ENCODE measurements around the gene TCAP.

Gene TCAP

DNA sequence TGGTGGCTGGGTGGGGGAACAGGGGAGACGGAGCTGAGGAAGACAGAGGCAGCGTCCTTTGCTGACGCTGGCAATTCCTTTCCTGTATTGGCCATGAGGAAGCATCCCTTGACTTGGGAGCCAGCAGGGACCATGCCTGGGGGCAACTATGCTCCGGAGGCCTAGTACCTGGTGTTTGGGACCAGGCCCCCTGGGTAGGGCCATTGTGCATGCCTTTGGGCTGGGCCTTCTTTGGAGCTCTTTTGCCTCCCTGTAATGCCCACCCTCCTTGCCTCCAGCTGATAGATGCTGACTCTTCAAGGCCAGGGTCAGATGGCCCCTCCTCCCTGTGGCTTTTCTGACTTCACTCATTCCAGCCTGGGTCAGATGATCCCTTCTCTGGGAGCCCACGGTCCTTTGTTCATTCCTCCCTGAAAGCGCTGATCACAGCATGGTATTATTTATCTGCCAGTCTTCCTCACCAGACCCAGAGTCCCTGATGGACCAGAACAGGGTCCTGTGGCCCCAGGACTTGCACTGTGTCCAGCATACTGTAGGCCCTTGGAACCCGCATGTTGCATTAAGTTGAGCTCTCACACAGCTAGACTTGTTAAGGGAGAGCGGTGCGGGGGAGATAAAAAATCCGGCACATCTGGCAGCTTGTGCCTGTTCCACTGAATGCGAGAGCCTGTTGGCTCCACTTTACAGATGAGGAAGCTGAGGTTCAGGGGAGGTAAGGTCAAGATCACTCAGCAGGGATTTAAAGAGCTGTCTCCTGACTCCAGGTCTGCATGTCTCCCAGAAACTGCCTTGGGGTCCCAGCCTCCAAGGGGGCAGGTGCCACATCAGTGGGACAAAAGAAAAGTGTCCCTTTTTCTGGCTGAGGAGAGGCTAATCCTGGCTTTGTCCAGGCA is 25.3 kb upstream of the TCAP start:
- no CpG with 5 or more reads among the region's 11 CpGs for WGBS (ENCODE audit: insufficient coverage, insufficient read length)
- H3K4me1 ChIP-seq (ENCODE audit: control insufficient read depth, insufficient read depth, low read length): peaks cover 9% of the 10 kb centered on the region; the same call in 1 of the 2 replicates

DNA sequence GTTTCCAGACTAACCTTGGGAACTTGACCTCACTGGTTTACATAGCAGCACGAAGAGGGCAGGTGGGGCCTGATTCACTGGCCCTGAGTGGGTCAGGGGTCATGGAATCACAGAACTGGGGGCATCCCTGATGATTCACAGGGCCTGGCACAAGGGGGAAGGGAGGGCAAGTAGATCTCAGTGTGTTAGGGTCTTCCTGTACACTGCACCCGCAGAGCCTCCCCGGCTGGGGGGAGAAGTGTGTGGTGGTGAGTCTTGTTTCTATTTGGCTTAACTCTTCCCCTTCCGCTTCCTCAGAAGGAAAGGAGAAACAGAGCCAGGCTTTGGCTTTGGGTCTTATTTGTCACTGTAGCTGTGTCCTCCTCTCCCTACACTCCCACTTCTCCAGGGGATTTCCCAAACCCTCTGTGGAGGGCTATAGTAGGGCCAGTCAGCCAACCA is 24.5 kb upstream of the TCAP start:
- H3K36me3 ChIP-seq (ENCODE audit: control insufficient read depth, insufficient read depth, low read length): no peaks in the 10 kb centered on the region
- peaks cover 9% of the 10 kb centered on the region; the same call in 1 of the 2 replicates for H3K4me1 ChIP-seq (ENCODE audit: control insufficient read depth, insufficient read depth, low read length)
- no CpG with 5 or more reads among the region's 4 CpGs for WGBS (ENCODE audit: insufficient coverage, insufficient read length)
- H3K9me3 ChIP-seq (ENCODE audit: control insufficient read depth, insufficient read depth, low read length): no peaks in the 10 kb centered on the region
- no peak overlapping the region for H3K4me3 ChIP-seq (ENCODE audit: low read length)
- DNase-seq (ENCODE audit: low read depth, low spot score): no peak
- no peak overlapping the region for H3K27ac ChIP-seq (ENCODE audit: low read length)
- no peaks in the 10 kb centered on the region for H3K27me3 ChIP-seq (ENCODE audit: control insufficient read depth, insufficient read depth, low read length)

More for the DNA sequence above, 25.3 kb upstream of the TCAP start:
- H3K36me3 ChIP-seq (ENCODE audit: control insufficient read depth, insufficient read depth, low read length): no peaks in the 10 kb centered on the region
- no peak for DNase-seq (ENCODE audit: low read depth, low spot score)
- no peaks in the 10 kb centered on the region for H3K27me3 ChIP-seq (ENCODE audit: control insufficient read depth, insufficient read depth, low read length)
- no peaks in the 10 kb centered on the region for H3K9me3 ChIP-seq (ENCODE audit: control insufficient read depth, insufficient read depth, low read length)
- no peak overlapping the region for H3K4me3 ChIP-seq (ENCODE audit: low read length)
- no peak overlapping the region for H3K27ac ChIP-seq (ENCODE audit: low read length)

DNA sequence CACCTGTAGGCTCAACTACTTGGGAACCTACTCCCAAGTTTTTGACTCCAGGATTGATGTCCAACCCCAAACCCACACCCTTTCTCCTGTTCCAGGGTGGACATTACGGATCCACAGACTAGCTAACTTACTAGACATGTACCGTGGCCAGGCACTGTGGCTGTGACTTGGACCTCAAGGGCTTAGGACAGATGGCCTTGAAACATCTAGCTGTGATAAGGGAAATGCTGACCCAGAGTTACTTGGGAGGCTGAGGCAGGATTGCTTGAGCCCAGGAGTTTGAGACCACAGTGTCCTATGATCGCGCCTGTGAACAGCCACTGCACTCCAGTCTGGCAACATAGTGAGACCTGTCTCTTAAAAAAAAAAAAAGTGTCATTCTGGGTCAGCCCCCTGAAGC is 24.1 kb upstream of the TCAP start:
- no peaks in the 10 kb centered on the region for H3K27me3 ChIP-seq (ENCODE audit: control insufficient read depth, insufficient read depth, low read length)
- H3K9me3 ChIP-seq (ENCODE audit: control insufficient read depth, insufficient read depth, low read length): no peaks in the 10 kb centered on the region
- peaks cover 7% of the 10 kb centered on the region; the same call in 1 of the 2 replicates for H3K4me1 ChIP-seq (ENCODE audit: control insufficient read depth, insufficient read depth, low read length)
- H3K4me3 ChIP-seq (ENCODE audit: low read length): no peak overlapping the region
- H3K27ac ChIP-seq (ENCODE audit: low read length): no peak overlapping the region
- no peaks in the 10 kb centered on the region for H3K36me3 ChIP-seq (ENCODE audit: control insufficient read depth, insufficient read depth, low read length)
- no peak for DNase-seq (ENCODE audit: low read depth, low spot score)
- WGBS (ENCODE audit: insufficient coverage, insufficient read length): no CpG with 5 or more reads among the region's 4 CpGs

DNA sequence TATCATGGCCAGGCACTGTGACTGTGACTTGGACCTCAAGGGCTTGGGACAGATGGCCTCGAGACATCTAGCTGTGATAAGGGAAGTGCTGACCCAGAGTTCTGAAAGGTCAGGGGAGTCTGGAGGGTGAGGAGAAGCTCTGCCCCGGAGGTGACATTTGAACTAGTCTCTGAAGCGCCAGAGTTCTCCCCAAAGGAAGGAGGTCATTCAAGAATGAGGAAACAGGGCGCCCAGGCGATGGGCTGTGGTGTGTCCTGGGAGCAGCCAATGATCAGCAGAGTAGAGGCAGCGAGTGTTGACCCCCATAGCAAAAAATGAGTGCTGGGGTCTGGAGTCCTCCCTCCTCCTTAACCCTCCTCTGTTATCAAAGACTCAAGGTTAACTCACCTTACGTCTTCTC is 23.3 kb upstream of the TCAP start:
- Histone ChIP-seq H3K27me3 (ENCODE audit: control insufficient read depth, insufficient read depth, low read length) (no peaks in the 10 kb centered on the region), H3K36me3 (ENCODE audit: control insufficient read depth, insufficient read depth, low read length) (no peaks in the 10 kb centered on the region), H3K27ac (ENCODE audit: low read length) (no peak overlapping the region), H3K4me3 (ENCODE audit: low read length) (no peak overlapping the region), H3K4me1 (ENCODE audit: control insufficient read depth, insufficient read depth, low read length) (0 out of 2 replicates have a peak, but pooled peaks cover 6% of the 10 kb centered on the region), H3K9me3 (ENCODE audit: control insufficient read depth, insufficient read depth, low read length) (no peaks in the 10 kb centered on the region)
- no peak for DNase-seq (ENCODE audit: low read depth, low spot score)
- no CpG with 5 or more reads among the region's 7 CpGs for WGBS (ENCODE audit: insufficient coverage, insufficient read length)

DNA sequence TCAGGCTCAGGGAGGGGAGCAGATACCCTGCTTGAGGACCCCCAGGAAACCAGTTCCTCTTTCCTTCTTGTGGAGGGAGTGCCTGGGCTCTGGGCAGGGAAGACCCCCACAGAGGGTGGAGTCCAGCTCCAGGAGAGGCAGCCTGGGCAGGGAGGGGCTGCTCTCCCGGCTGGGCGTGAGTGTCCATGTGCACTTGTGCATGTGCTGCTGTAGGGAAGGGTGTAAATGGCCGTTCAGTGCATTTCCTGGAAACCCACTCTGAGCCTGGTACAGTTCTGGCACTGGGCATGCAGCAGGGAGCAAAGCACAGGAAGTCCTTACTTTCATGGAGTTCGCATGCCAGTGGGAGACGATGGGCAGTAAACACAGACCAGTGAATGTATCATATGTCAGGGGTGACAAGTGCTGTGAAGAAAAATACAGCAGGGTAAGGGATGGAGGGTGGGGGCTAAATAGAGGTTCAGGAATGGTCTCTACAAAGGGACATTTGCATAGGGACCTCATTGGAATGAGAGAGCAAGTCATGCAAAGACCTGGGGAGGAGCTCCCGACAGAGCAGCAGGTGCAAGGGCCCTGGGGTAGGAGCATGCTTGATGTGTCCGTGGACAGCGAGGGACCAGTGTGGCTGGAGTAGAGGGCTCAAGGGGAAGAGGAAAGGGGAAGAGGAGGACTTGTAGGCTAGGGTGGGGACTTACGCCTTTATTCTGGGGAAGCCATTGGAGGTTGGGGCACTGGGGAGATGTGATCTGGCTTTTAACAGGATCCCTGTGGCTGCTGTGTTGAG is 22.7 kb upstream of the TCAP start:
- H3K9me3 ChIP-seq (ENCODE audit: control insufficient read depth, insufficient read depth, low read length): no peaks in the 10 kb centered on the region
- H3K36me3 ChIP-seq (ENCODE audit: control insufficient read depth, insufficient read depth, low read length): no peaks in the 10 kb centered on the region
- DNase-seq (ENCODE audit: low read depth, low spot score): no peak
- WGBS (ENCODE audit: insufficient coverage, insufficient read length): no CpG with 5 or more reads among the region's 9 CpGs
- no peaks in the 10 kb centered on the region for H3K27me3 ChIP-seq (ENCODE audit: control insufficient read depth, insufficient read depth, low read length)
- no peak overlapping the region for H3K27ac ChIP-seq (ENCODE audit: low read length)
- 0 out of 2 replicates have a peak, but pooled peaks cover 6% of the 10 kb centered on the region for H3K4me1 ChIP-seq (ENCODE audit: control insufficient read depth, insufficient read depth, low read length)
- H3K4me3 ChIP-seq (ENCODE audit: low read length): no peak overlapping the region

DNA sequence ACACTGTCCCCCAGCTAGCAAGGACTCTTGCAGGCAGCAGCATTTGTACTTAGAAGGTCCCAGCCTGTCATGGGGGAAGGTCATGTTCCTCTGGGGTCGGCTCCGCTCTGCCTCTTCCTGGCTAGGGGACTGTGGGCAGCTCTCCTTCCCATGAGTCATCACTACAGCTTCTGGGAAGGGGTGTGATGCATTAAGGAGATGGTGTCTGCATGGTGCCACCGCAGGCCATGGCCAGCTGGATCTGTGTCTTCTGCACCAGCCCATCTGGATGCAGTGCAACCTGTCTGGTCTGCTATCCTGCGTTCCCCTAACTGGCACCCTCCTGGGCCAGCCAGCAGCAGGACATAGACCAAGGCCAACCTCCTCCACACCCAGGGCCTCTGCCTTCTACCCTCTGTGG is 21.9 kb upstream of the TCAP start:
- no peak for DNase-seq (ENCODE audit: low read depth, low spot score)
- H3K36me3 ChIP-seq (ENCODE audit: control insufficient read depth, insufficient read depth, low read length): no peaks in the 10 kb centered on the region
- WGBS (ENCODE audit: insufficient coverage, insufficient read length): no CpG with 5 or more reads among the region's 4 CpGs
- no peak overlapping the region for H3K27ac ChIP-seq (ENCODE audit: low read length)
- H3K27me3 ChIP-seq (ENCODE audit: control insufficient read depth, insufficient read depth, low read length): no peaks in the 10 kb centered on the region
- no peaks in the 10 kb centered on the region for H3K9me3 ChIP-seq (ENCODE audit: control insufficient read depth, insufficient read depth, low read length)
- H3K4me3 ChIP-seq (ENCODE audit: low read length): no peak overlapping the region
- 0 out of 2 replicates have a peak, but pooled peaks cover 6% of the 10 kb centered on the region for H3K4me1 ChIP-seq (ENCODE audit: control insufficient read depth, insufficient read depth, low read length)

DNA sequence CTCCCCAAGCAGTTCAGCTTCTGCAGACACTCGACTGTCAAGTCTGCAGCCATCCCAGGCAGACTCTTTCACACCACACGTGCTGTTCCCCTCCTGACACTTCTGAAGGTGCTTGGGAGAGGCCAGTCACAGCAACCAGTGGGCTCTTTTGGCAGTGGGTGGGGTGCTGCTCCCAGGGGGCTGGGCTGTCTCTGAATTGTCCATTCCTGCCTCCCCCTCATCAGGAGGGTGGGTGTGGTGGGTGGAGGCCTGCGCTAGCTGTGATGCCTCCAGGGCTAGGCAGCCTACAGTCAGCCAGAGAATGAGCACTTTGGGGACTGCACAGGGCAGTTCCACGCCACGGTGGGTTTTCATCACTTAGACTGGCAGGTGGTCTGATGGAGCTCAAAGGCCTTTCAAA is 17.9 kb upstream of the TCAP start:
- Histone ChIP-seq H3K36me3 (ENCODE audit: control insufficient read depth, insufficient read depth, low read length) (no peaks in the 10 kb centered on the region), H3K4me3 (ENCODE audit: low read length) (no peak overlapping the region), H3K9me3 (ENCODE audit: control insufficient read depth, insufficient read depth, low read length) (no peaks in the 10 kb centered on the region), H3K27me3 (ENCODE audit: control insufficient read depth, insufficient read depth, low read length) (no peaks in the 10 kb centered on the region), H3K4me1 (ENCODE audit: control insufficient read depth, insufficient read depth, low read length) (peaks cover 9% of the 10 kb centered on the region; the same call in 1 of the 2 replicates), H3K27ac (ENCODE audit: low read length) (no peak overlapping the region)
- no peak for DNase-seq (ENCODE audit: low read depth, low spot score)
- WGBS (ENCODE audit: insufficient coverage, insufficient read length): no CpG with 5 or more reads among the region's 5 CpGs

DNA sequence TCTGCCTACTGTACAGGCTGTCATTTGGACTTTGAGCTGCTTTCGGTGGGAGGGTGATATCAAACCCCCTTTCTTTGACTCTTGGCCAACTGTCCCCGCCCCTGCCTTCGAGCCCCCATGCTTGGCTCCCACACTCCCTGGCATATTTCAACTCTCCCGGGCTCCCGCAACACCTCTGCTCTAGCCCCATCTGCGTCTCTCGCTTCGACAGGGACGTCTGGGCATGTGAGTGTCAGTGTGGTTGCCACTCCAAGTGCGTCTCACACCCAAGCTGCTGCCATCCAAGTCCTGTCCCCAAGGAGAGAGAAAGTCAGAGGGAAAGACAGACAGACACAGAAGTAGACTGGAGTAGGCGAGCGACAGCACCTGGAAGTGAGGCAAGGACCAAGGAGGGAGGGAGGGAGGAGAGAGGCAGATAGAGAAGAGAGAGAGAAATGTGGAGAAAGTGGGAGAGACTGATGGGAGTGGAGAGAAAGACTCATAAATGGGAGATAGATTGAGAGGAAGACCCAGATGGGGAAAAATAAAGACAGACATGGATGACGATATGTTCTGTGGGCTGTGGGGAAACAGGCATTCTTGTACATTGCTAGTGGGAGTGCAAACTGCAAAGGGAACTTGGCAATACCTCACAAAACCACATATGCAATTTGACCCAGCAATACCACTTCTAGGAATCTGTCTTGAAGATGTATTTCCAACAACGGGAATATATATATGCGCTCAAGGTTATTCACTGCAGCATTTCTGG is 16.4 kb upstream of the TCAP start:
- DNase-seq (ENCODE audit: low read depth, low spot score): no peak
- WGBS (ENCODE audit: insufficient coverage, insufficient read length): no CpG with 5 or more reads among the region's 15 CpGs

DNA sequence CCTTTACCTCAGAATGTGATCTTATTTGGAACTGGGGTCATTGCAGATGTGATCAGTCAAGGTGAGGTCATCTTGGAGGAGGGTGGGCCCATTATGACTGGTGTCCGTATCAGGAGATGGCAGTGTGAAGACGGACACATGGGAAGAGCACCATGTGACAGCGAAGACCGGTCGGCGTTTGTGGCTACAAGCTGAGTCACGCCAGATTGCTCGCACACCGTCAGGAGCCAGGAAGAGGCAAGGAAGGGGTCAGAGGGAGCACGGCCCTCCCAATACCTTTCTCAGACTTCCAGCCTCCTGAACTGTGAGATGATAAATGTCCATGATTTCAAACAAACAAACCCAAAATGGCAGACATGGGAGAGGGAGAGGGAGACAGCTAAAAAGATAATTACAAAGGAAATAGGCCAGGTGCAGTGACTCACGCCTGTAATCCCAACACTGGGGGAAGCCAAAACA is 15.0 kb upstream of the TCAP start:
- H3K27ac ChIP-seq (ENCODE audit: low read length): no peak overlapping the region
- no CpG with 5 or more reads among the region's 11 CpGs for WGBS (ENCODE audit: insufficient coverage, insufficient read length)
- H3K36me3 ChIP-seq (ENCODE audit: control insufficient read depth, insufficient read depth, low read length): no peaks in the 10 kb centered on the region
- no peak overlapping the region for H3K4me3 ChIP-seq (ENCODE audit: low read length)
- no peaks in the 10 kb centered on the region for H3K27me3 ChIP-seq (ENCODE audit: control insufficient read depth, insufficient read depth, low read length)
- H3K9me3 ChIP-seq (ENCODE audit: control insufficient read depth, insufficient read depth, low read length): no peaks in the 10 kb centered on the region
- H3K4me1 ChIP-seq (ENCODE audit: control insufficient read depth, insufficient read depth, low read length): peaks cover 14% of the 10 kb centered on the region
- DNase-seq (ENCODE audit: low read depth, low spot score): no peak

More for the DNA sequence above, 16.4 kb upstream of the TCAP start:
- Histone ChIP-seq H3K9me3 (ENCODE audit: control insufficient read depth, insufficient read depth, low read length) (no peaks in the 10 kb centered on the region), H3K4me3 (ENCODE audit: low read length) (no peak overlapping the region), H3K27me3 (ENCODE audit: control insufficient read depth, insufficient read depth, low read length) (no peaks in the 10 kb centered on the region), H3K36me3 (ENCODE audit: control insufficient read depth, insufficient read depth, low read length) (no peaks in the 10 kb centered on the region), H3K27ac (ENCODE audit: low read length) (no peak overlapping the region), H3K4me1 (ENCODE audit: control insufficient read depth, insufficient read depth, low read length) (peaks cover 16% of the 10 kb centered on the region)

Data from iPS DF 6.9 (cell line).